Spleen (tissue), 7 donors: ENCODE data around the gene SLC2A6.

ENCODE experiments used
- POLR2A ChIP-seq, 3 donors: fragments of 450-650 bp; IDR thresholded peaks; one replicate each; pipeline ENCODE4 v1.5.1; 2017; ENCODE audit warnings: antibody characterized with exemption in 3 of 3, mild to moderate bottlenecking in 1 of 3
- POLR2AphosphoS5 ChIP-seq, 3 donors: sonication (generic); formaldehyde crosslinking; IDR thresholded peaks; one replicate each; pipeline ENCODE4 v1.5.1; 2017; ENCODE audit warnings: antibody characterized with exemption in 3 of 3
- TF ChIP-seq, protein P1 (sequence below), 11 experiments: fragments of 200-600 bp in 7 of 11; fragments of 450-650 bp in 4 of 11; sonication (generic) in 4 of 11; IDR thresholded peaks in 8 of 11; conservative IDR thresholded peaks in 3 of 11; 1 replicate in 7 of 11; 2 replicates in 4 of 11; pipeline versions ENCODE4 v1.4.0 to v1.8.0; 2016 to 2021; ENCODE audit warnings: antibody characterized with exemption in 11 of 11, inconsistent platforms in 4 of 11, mild to moderate bottlenecking in 1 of 11
- donor health status: DM: no; HTN: no; CAD: no; lungs with moderate emphysema.
- donor health status: DM: no; HTN: no; CAD: no.
- donor health status: DM: no; HTN: no; CAD: no.

DNA sequence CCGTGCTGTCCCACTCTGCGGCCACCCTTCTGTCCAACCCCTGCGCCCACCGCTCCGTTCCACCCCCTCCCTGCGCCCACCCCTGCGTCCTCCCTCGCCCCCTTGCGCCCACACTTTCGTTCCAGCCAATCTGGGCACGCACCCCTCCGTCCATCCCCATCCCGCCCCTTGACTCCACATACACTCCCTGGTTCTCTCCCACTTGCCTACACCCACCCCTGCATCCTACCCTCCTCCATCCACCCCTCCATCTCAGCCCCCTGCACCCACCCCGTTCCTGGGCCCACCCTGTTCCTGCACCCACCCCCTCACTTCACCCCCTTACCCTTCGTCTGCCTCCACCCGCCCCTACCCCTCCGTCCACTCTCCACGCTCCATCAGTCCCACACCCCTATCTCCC lies 49.7 kb downstream of the SLC2A6 start:
- TF ChIP-seq, protein P1, sequence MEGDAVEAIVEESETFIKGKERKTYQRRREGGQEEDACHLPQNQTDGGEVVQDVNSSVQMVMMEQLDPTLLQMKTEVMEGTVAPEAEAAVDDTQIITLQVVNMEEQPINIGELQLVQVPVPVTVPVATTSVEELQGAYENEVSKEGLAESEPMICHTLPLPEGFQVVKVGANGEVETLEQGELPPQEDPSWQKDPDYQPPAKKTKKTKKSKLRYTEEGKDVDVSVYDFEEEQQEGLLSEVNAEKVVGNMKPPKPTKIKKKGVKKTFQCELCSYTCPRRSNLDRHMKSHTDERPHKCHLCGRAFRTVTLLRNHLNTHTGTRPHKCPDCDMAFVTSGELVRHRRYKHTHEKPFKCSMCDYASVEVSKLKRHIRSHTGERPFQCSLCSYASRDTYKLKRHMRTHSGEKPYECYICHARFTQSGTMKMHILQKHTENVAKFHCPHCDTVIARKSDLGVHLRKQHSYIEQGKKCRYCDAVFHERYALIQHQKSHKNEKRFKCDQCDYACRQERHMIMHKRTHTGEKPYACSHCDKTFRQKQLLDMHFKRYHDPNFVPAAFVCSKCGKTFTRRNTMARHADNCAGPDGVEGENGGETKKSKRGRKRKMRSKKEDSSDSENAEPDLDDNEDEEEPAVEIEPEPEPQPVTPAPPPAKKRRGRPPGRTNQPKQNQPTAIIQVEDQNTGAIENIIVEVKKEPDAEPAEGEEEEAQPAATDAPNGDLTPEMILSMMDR (IDR thresholded peaks at IDR 0.05 in 8 of 11, conservative IDR thresholded peaks at IDR 0.05 in 3 of 11): no peak
- TF ChIP-seq POLR2A (IDR thresholded peaks at IDR 0.05) (no peak), POLR2AphosphoS5 (IDR thresholded peaks at IDR 0.05) (no peak)
